ENCODE results near the gene ZCCHC2. TPM values are rescaled to one million over a fixed set of nuclear protein-coding genes. Genes with fewer than 3 reads are reported as not detected.

The ZCCHC2 gene
- total RNA-seq, 1 experiment from 2014 or later, result 11.5 TPM

DNA sequence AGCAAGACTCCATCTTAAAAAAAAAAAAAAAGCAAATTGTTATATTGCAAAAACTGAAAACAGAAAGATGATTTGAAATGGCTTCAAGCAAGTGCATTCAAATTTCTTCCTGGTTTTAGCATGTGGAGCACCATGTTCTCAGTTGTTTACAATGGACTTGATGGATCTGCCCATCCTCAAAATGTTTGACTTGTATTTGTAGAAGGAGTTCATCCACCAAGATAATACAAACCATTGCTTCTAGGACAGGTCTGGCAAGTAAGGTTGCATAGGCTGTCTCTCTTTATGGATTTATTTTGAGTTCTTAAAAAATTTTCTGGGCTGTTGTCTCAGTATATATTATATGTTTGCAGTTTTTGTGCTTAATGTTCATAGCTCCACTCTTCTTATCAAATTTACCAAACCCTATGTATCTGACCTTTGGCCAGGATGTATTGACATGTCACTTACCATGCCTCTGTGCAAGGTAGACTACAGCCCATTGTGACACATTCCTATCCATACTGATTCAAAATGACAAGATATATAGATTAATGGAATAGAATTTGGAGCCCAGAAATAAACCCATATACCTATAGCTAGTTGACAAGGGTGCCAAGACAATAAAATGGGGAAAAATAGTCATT lies 21.7 kb upstream of the ZCCHC2 start:
- ChIA-PET CTCF (no interaction called here), POLR2A (ENCODE audit: low non-redundant PET) (no interaction called here)
- no peak for DNase-seq (ENCODE audit: low spot score)
- no TSS peak for BruUV-seq (replicated peaks)
- no peaks in the 10 kb centered on the region for H3K4me1 ChIP-seq (ENCODE audit: insufficient read depth, low read length, poor library complexity, severe bottlenecking)
- H3K9me3 ChIP-seq (ENCODE audit: low read depth, low read length, poor library complexity, severe bottlenecking), result no peaks in the 10 kb centered on the region
- no peak overlapping the region for H3K4me3 ChIP-seq (ENCODE audit: low read depth, low read length, poor library complexity, severe bottlenecking)
- no peaks in the 10 kb centered on the region for H3K36me3 ChIP-seq (ENCODE audit: insufficient read depth, low read length, poor library complexity, severe bottlenecking)
- TF ChIP-seq EZH2 (IDR thresholded peaks at IDR 0.05; ENCODE audit: borderline replicate concordance, low read depth, low read length, poor library complexity, severe bottlenecking), result no peak
- TF ChIP-seq, protein P1, sequence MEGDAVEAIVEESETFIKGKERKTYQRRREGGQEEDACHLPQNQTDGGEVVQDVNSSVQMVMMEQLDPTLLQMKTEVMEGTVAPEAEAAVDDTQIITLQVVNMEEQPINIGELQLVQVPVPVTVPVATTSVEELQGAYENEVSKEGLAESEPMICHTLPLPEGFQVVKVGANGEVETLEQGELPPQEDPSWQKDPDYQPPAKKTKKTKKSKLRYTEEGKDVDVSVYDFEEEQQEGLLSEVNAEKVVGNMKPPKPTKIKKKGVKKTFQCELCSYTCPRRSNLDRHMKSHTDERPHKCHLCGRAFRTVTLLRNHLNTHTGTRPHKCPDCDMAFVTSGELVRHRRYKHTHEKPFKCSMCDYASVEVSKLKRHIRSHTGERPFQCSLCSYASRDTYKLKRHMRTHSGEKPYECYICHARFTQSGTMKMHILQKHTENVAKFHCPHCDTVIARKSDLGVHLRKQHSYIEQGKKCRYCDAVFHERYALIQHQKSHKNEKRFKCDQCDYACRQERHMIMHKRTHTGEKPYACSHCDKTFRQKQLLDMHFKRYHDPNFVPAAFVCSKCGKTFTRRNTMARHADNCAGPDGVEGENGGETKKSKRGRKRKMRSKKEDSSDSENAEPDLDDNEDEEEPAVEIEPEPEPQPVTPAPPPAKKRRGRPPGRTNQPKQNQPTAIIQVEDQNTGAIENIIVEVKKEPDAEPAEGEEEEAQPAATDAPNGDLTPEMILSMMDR (conservative IDR thresholded peaks at IDR 0.05; ENCODE audit: low read depth, low read length), result no peak
- no peaks in the 10 kb centered on the region for H3K27me3 ChIP-seq (replicated peaks; ENCODE audit: insufficient read depth, low read depth, low read length, poor library complexity)
- intact Hi-C loops (cut with micrococcal nuclease; ENCODE audit: unreplicated experiment), result no loop called here
- H3K27ac ChIP-seq (ENCODE audit: low read depth, low read length, poor library complexity, severe bottlenecking), result no peak overlapping the region

DNA sequence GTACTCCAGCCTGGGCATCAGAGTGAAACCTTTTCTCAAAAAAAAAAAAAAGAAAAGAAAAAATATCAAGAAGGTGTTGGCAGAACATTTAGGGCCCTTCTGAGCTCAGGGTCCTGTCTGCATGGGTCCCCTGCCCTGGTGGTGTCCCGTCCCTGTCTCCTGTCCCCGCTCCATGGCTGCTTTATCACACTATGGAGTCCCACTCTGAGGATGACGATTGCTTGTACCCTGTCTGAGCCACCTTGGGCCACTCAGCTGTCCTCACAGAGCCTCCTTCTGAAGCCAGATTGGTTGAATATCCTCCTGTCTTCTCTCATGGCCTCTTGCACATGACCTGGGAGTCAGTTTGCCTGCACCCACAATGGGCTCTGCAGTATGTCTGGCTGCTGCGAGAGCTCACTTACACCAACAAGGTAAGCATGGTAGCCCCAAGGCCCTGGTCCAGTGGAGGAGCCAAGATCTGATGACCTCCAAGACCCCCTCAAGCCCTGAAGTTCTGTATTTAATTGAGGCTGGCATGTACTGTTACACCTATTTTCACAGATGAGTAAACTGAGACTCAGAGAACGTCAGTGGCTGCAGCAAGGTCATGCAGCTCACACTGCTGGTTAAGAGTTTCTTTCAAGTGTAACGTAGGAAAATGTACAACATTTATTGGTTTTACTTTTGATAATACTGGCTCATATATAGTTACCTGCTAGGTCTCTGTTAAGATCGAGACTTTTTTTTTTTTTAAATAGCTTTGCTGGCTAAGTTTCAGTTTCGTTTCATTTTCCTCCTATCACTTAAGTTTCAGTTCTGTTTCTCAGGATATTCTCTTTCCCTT lies 16.9 kb upstream of the ZCCHC2 start:
- TF ChIP-seq EZH2 (IDR thresholded peaks at IDR 0.05; ENCODE audit: borderline replicate concordance, low read depth, low read length, poor library complexity, severe bottlenecking), result no peak
- TF ChIP-seq, protein P1 (conservative IDR thresholded peaks at IDR 0.05; ENCODE audit: low read depth, low read length), result no peak
- DNase-seq (ENCODE audit: low spot score), result no peak
- intact Hi-C loops (cut with micrococcal nuclease; ENCODE audit: unreplicated experiment), result no loop called here
- POLR2A ChIA-PET (ENCODE audit: low non-redundant PET), result no interaction called here
- Histone ChIP-seq H3K9me3 (ENCODE audit: low read depth, low read length, poor library complexity, severe bottlenecking) (no peaks in the 10 kb centered on the region), H3K4me1 (ENCODE audit: insufficient read depth, low read length, poor library complexity, severe bottlenecking) (no peaks in the 10 kb centered on the region), H3K4me3 (ENCODE audit: low read depth, low read length, poor library complexity, severe bottlenecking) (no peak overlapping the region), H3K27me3 (replicated peaks; ENCODE audit: insufficient read depth, low read depth, low read length, poor library complexity) (no peaks in the 10 kb centered on the region), H3K36me3 (ENCODE audit: insufficient read depth, low read length, poor library complexity, severe bottlenecking) (no peaks in the 10 kb centered on the region), H3K27ac (ENCODE audit: low read depth, low read length, poor library complexity, severe bottlenecking) (no peak overlapping the region)
- CTCF ChIA-PET, result no interaction called here
- no TSS peak for BruUV-seq (replicated peaks)

DNA sequence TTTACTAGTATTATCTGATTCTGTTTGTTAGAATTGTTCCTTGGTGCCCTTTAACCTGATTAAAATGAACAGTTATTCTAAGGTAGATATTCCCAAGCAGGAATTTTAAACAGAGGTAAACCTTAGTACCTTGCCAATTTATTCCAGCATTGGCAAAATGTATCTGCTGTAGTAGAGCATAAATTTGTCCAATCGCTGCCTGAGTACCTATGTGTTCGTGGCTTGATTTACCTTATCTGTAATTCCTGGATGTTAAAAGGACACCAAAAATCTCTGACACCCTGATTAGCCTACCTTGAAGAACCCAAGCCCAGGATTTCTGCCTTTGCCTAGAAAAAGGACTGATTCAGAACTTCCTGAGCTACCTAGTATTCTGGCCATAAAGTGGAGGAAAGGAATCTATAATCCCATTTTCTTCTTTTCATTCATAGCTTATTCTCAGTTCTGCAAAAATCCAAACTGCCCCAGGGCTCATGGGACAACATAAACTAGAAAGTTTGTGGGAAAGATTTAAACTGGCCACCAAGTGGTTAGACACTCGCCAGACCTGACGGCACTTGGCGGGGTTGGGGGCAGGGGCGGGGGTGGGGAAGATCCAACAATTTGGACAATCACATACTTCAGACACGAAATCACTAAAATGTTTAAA lies 16.2 kb upstream of the ZCCHC2 start:
- no peak overlapping the region for H3K27ac ChIP-seq (ENCODE audit: low read depth, low read length, poor library complexity, severe bottlenecking)

More for the DNA sequence above, 16.2 kb upstream of the ZCCHC2 start:
- Histone ChIP-seq H3K27me3 (replicated peaks; ENCODE audit: insufficient read depth, low read depth, low read length, poor library complexity) (no peaks in the 10 kb centered on the region), H3K4me3 (ENCODE audit: low read depth, low read length, poor library complexity, severe bottlenecking) (no peak overlapping the region), H3K9me3 (ENCODE audit: low read depth, low read length, poor library complexity, severe bottlenecking) (no peaks in the 10 kb centered on the region), H3K36me3 (ENCODE audit: insufficient read depth, low read length, poor library complexity, severe bottlenecking) (no peaks in the 10 kb centered on the region), H3K4me1 (ENCODE audit: insufficient read depth, low read length, poor library complexity, severe bottlenecking) (no peaks in the 10 kb centered on the region)
- ChIA-PET CTCF (no interaction called here), POLR2A (ENCODE audit: low non-redundant PET) (no interaction called here)
- no peak for DNase-seq (ENCODE audit: low spot score)
- no peak for TF ChIP-seq EZH2 (IDR thresholded peaks at IDR 0.05; ENCODE audit: borderline replicate concordance, low read depth, low read length, poor library complexity, severe bottlenecking)
- TF ChIP-seq, protein P1 (conservative IDR thresholded peaks at IDR 0.05; ENCODE audit: low read depth, low read length), result no peak
- intact Hi-C loops (cut with micrococcal nuclease; ENCODE audit: unreplicated experiment), result no loop called here
- BruUV-seq (replicated peaks), result no TSS peak
